Cardiac muscle cell (in vitro differentiated cells and primary cell): ENCODE results near the gene NEK9. TPM values are rescaled to one million over a fixed set of nuclear protein-coding genes. Genes with fewer than 3 reads are reported as not detected.
"Not testable (repeated sequence)": the region's sequence is repeated elsewhere in the genome, so short reads cannot be mapped to it uniquely, and the experiment has no call there.

ENCODE experiments used
- DNase-seq, 2 donors: peaks; one replicate each; pipeline versions ENCODE4 v3.0.0 to v3.0.0-alpha.2; 2010 to 2017; ENCODE audit warnings: low read depth in 1 of 2, low spot score in 1 of 2
- H3K27ac ChIP-seq: fragments of 200-600 bp; sonication (generic); 2 replicates; pipeline ENCODE4 v1.5.1; 2016
- H3K27me3 ChIP-seq: fragments of 200-600 bp; sonication (generic); 2 replicates; pipeline ENCODE4 v1.6.0; 2016; ENCODE audit warnings: control low read depth
- H3K36me3 ChIP-seq: fragments of 200-600 bp; sonication (generic); 2 replicates; pipeline ENCODE4 v1.5.1; 2016; ENCODE audit warnings: control low read depth
- H3K4me1 ChIP-seq: fragments of 200-600 bp; sonication (generic); 2 replicates; pipeline ENCODE4 v1.8.1; 2017; ENCODE audit warnings: low read depth, mild to moderate bottlenecking, mixed run types
- H3K4me3 ChIP-seq: fragments of 200-600 bp; sonication (generic); 2 replicates; pipeline ENCODE4 v1.5.1; 2016; ENCODE audit warnings: mild to moderate bottlenecking
- H3K9me3 ChIP-seq: fragments of 200-600 bp; sonication (generic); 2 replicates; pipeline ENCODE4 v1.5.1; 2017; ENCODE audit warnings: low read depth, mild to moderate bottlenecking, control low read depth
- polyA plus RNA-seq: library from polyadenylated mRNA; unstranded; fragments of >200 nt; fragmentation: Nextera tagmentation; extraction: Ambion mirVana; gene quantifications from 2 replicates; pipeline ENCODE4 v1.2.1, GENCODE V29; 2016
- total RNA-seq: library from RNA; depleted of rRNA; stranded (reverse); fragments of >200 nt; gene quantifications from 2 replicates; pipeline ENCODE4 v1.2.3, GENCODE V29; 2016
- TF ChIP-seq, protein P1 (sequence below): IDR thresholded peaks from 2 replicates; pipeline ENCODE4 v1.5.1; 2012; ENCODE audit warnings: low read depth, mild to moderate bottlenecking, low read length

NEK9 gene
- total and polyA plus RNA-seq, 2 experiments from 2014 or later = 62.5 to 124 TPM

DNA sequence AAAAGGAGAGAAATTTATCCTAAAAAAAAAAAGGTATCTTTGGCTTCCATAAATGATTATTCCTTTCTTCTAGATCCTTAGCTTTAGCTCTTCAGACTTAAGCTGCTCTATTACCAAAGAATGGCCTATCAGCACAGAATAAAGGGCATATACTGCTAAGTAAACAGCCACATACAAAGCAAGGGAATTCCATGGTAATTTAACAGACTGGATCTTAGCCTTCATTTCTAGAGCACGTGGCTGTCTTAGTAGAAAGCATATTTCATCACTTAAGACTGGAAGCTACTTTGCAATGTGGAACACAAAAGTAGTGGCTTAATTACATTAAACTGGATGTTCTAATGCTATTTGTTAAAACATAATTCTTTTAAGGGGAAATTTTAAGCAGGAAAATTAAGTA, 26.4 kb upstream of the NEK9 start:
- Histone ChIP-seq H3K27ac (no peak overlapping the region), H3K9me3 (no peaks in the 10 kb centered on the region), H3K27me3 (no peaks in the 10 kb centered on the region), H3K4me1 (peaks cover 4% of the 10 kb centered on the region), H3K36me3 (peaks cover 5% of the 10 kb centered on the region), H3K4me3 (no peak overlapping the region)
- no peak for DNase-seq
- TF ChIP-seq, protein P1, sequence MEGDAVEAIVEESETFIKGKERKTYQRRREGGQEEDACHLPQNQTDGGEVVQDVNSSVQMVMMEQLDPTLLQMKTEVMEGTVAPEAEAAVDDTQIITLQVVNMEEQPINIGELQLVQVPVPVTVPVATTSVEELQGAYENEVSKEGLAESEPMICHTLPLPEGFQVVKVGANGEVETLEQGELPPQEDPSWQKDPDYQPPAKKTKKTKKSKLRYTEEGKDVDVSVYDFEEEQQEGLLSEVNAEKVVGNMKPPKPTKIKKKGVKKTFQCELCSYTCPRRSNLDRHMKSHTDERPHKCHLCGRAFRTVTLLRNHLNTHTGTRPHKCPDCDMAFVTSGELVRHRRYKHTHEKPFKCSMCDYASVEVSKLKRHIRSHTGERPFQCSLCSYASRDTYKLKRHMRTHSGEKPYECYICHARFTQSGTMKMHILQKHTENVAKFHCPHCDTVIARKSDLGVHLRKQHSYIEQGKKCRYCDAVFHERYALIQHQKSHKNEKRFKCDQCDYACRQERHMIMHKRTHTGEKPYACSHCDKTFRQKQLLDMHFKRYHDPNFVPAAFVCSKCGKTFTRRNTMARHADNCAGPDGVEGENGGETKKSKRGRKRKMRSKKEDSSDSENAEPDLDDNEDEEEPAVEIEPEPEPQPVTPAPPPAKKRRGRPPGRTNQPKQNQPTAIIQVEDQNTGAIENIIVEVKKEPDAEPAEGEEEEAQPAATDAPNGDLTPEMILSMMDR = no peak

DNA sequence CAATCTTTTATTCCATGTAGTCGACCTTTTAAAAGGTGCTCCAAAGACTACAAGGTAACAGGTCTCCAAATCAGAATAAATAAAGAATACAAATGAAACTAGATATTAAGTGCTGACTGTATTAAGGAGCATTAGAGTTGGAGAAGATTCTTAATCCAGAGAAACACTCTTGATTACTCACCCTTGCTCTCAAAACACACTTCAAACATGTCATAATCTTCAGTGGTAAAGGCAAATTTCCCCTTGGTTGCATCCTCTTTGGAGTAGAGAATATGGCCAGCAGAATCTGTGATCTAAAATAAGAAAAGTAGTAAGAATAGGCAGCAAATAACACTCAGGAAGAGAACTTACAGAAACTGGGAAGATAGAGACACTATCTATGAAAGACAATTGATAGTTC, 25.0 kb upstream of the NEK9 start:
- H3K27ac ChIP-seq = no peak overlapping the region
- H3K4me1 ChIP-seq = peaks cover 9% of the 10 kb centered on the region
- no peak for DNase-seq
- H3K9me3 ChIP-seq = no peaks in the 10 kb centered on the region
- no peak overlapping the region for H3K4me3 ChIP-seq
- TF ChIP-seq, protein P1 = no peak
- peaks cover 6% of the 10 kb centered on the region for H3K36me3 ChIP-seq
- no peaks in the 10 kb centered on the region for H3K27me3 ChIP-seq

DNA sequence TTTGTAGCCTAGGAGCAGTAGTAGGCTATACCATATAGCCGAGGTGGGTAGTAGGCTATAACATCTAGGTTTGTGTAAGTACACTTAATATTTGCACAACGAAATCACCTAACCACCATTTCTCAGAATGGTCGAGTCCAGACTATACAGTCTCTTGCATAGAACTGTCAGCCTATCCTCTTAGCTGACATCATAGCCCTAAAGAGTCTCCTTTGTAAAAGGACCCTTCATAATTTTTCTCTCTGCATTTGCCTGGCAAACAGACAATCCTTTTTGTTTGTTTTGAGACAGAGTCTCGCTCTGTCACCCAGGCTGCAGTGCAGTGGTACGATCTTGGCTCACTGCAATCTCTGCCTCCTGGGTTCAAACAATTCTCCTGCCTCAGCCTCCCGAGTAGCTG, 23.8 kb upstream of the NEK9 start:
- not testable (repeated sequence) for H3K9me3 ChIP-seq, H3K27me3 ChIP-seq, DNase-seq

DNA sequence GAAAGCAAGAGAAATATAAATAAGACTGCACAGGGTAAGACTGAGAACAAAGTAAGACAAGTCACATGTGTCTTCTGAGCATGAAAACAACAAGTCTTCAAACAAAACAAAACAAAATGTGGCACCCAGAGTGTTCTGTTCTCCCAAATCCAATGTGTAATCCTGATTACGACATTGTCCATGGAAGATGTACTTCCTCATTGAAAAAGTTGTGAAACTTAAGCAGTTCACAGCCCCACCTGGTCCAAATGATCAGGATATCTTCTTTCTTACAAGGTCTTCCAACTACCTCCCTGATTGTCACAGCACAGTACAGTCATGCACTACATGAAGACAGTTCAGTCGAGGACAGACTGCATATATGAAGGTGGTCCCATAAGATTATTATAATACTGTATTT, 23.3 kb upstream of the NEK9 start:
- Histone ChIP-seq H3K4me1 (peaks cover 9% of the 10 kb centered on the region), H3K27me3 (no peaks in the 10 kb centered on the region), H3K36me3 (peaks cover 9% of the 10 kb centered on the region), H3K27ac (peak overlapping the region; percentile 24), H3K9me3 (no peaks in the 10 kb centered on the region), H3K4me3 (no peak overlapping the region)
- DNase-seq = peak in 1 of 2 donors; percentile 54
- TF ChIP-seq, protein P1 = no peak

More for the DNA sequence above, 23.8 kb upstream of the NEK9 start:
- not testable (repeated sequence) for H3K4me1 ChIP-seq, H3K4me3 ChIP-seq, H3K36me3 ChIP-seq
- H3K27ac ChIP-seq = peak overlapping the region; percentile 24

DNA sequence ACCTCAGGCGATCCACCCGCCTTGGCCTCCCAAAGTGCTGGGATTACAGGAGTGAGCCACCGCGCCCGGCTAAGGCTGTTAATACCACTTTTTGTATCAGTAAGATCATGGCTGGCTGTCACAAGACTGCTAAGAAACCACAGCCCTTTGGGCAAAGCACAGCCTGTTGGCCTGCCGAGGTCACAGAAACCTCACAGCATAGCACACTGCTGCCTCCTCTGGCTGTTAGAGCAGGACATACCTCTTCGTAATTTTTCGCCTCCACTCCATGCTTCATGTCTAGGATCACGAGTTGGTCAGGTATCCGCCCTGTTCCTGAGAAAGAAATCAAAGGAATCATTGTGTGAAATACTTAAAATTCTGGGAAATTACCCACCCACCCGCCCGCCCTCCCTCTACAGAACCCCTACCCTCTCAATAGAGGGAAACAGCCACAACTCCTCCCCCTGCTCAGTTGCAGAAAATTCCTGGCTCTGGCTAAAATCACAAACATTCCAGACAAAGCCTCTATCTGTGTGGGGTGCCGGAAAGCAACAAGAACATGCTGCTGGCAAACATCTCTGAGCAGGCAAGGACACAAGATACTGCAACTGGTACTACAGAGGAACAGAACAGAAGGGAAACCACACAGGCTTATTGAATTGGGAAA, 20.7 kb upstream of the NEK9 start:
- TF ChIP-seq, protein P1 = peak; percentile 76
- peak overlapping the region; percentile 87 for H3K27ac ChIP-seq
- peak; percentile 77 to 99 for DNase-seq
- H3K4me1 ChIP-seq = peaks cover 9% of the 10 kb centered on the region
- H3K4me3 ChIP-seq = no peak overlapping the region
- H3K9me3 ChIP-seq = no peaks in the 10 kb centered on the region
- H3K36me3 ChIP-seq = peaks cover 13% of the 10 kb centered on the region
- H3K27me3 ChIP-seq = no peaks in the 10 kb centered on the region

DNA sequence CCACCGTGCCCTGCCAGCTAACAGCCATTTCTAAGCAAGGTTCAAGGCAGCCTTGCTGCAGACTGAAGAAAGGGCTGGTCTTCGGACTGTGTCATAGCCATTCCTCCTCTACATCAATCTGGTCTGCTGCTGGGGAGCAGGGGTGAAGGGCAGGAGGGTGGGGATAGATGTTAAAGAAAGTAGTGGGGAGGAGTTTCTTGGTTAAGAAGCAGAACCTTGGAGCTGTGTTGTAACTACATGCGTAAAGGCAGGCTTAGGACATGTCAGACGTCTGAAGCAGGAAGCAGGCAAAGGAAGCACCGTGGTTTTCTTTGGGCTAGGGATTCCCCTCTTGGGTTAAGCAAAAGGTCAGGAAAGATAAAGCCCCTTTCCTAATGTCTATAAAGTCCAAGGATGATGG, 18.1 kb upstream of the NEK9 start:
- DNase-seq = peak in 1 of 2 donors; percentile 83
- H3K4me3 ChIP-seq = no peak overlapping the region
- H3K27ac ChIP-seq = no peak overlapping the region
- H3K9me3 ChIP-seq = no peaks in the 10 kb centered on the region
- TF ChIP-seq, protein P1 = no peak
- H3K4me1 ChIP-seq = peaks cover 9% of the 10 kb centered on the region
- no peaks in the 10 kb centered on the region for H3K27me3 ChIP-seq
- peaks cover 9% of the 10 kb centered on the region for H3K36me3 ChIP-seq
